Measurements from ENCODE around the gene ANAPC5.
"Not testable (repeated sequence)": the region's sequence is repeated elsewhere in the genome, so short reads cannot be mapped to it uniquely, and the experiment has no call there.

Gene ANAPC5

DNA sequence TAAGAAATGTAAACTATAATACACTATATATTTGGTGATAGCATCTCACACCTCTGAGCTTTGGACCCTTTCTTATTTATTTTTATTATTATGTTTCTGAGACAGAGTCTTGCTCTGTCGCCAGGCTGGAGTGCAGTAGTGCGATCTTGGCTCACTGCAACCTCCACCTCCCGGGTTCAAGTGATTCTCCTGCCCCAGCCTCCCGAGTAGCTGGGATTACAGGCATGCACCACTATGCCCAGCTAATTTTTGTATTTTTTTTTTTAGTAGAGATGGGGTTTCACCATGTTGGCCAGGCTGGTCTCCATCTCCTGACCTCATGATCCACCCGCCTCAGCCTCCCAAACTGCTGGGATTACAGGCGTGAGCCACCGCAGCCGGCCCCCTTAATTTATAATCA lies 44.8 kb downstream of the ANAPC5 start:
- not testable (repeated sequence) for DNase-seq

DNA sequence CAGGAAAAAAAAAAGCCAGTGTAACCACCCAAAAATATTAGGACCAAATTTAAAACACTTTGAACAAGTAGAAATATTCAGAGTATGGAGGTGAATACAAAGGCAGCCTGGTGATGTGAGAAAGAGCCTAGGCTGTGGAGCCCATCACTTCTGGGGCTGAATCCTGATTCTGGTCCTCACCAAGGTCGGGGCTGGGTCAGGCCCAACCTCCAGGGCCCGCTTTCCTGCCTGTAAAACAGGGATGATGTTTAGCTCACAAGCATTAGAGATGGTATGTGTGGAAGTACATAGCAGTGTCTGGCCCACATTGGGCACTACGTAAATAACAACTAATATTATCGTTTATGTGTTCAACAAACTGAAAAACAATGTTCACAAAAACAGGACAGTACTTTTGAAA lies 47.9 kb downstream of the ANAPC5 start:
- DNase-seq: no peak

DNA sequence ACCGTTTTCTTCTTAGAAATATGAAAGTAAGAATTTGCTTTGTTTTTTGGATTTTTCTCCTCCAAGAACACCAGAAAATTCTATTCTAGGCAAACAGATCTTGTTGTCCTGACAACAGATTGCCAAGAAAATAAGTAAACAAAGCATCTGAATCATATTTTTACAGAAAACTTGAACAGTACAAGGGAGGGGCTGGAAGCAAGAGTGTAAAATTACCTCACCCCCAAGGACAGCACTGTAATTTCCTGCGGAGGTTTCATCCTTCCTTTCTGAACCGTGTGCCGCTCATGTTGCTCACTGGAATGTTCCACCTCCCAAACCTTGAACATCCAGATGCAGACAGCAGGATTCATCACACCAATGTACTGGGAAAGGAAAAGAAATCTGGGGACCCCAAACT lies 50.3 kb downstream of the ANAPC5 start:
- no peak for DNase-seq

DNA sequence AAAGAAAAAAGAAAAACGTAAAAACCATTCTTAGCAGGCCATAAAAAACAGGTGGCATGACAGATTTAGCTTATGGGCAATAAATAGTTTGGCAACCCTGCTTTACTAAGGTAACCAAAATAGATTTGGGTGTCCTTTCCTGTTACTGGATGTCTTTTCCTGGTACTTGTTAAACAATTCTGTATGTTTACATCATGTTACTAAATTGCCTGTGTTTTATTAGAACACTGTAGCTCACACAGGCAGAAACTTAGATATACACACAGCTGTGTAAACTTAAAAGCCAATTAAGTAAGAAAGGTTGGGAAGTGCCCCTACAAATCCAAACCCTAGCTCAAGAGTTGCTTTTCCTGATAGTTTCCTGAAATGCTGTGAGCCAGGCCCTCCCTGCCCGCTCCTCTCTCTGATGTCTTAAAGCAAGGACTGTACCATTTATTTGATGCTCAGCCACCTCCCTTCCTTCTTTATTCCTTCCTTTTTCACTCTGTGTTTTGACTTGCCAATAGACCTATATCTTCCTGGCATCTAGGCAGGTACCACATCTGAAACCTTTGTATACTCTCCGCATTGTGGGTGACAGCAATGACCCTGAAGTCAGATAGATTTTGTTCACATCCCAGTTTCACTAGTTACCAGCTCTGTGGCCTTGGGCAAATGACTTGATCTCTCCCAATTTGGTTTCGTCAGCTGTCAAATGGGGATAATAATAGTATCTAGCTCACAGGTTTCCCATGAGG lies 52.0 kb downstream of the ANAPC5 start:
- no peak for DNase-seq

DNA sequence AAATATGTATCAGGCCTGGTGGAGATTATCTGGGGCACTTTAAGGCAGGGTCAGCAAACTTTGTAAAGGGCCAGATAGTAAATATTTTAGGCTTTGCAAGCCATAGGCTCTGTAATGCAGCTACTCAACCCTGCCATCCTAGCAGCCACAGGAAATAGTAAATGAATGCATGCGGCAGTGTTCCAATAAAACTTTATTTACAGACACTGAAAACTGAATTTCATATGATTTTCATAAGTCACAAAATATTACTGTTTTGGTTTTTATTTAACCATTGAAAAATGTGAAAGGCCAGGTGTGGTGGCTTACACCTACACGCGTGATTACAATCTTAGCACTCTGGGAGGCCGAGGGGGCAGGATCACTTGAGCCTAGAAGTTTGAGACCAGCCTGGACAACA lies 52.5 kb downstream of the ANAPC5 start:
- DNase-seq: no peak

DNA sequence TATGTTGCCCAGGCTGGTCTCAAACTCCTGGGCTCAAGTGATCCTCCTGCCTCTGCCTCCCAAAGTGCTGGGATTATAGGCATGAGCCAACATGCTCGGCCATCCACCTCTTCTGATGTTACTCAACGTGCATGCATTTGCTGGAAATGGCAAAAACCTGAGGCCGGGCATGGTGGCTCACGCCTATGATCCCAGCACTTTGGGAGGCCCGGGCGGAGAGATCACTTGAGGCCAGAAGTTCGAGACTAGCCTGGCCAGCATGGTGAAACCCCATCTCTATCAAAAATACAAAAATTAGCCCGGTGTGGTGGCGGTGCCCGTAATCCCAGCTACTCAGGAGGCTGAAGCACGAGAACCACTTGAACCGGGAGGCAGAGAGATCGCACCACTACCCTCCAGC lies 53.8 kb downstream of the ANAPC5 start:
- DNase-seq: not testable (repeated sequence)

DNA sequence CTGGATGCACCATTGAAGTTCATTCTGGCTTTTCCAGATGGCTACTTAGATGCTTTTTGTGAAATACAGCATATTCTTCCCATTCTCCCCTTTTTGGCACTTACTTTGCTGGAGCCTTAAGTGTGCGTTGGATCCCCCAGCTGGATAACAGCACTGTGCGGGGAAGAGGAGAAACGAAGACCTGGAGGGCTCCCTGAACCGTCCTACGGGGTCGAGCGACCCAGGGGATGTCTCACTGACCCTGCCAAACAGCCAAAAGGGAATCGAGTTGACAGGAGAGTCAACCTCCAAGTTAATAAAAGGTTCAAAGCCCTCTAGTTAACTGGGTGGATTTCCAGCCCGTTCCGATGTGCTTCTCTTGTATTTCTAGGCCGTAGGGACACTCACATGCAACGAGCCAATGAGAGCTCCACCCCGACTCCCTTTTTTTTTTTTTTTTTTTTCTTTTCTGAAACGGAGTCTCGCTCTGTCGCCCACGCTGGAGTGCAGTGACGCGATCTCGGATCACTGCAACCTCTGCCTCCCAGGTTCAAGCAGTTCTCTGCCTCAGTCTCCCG lies 54.7 kb downstream of the ANAPC5 start:
- DNase-seq: peak; percentile 75

DNA sequence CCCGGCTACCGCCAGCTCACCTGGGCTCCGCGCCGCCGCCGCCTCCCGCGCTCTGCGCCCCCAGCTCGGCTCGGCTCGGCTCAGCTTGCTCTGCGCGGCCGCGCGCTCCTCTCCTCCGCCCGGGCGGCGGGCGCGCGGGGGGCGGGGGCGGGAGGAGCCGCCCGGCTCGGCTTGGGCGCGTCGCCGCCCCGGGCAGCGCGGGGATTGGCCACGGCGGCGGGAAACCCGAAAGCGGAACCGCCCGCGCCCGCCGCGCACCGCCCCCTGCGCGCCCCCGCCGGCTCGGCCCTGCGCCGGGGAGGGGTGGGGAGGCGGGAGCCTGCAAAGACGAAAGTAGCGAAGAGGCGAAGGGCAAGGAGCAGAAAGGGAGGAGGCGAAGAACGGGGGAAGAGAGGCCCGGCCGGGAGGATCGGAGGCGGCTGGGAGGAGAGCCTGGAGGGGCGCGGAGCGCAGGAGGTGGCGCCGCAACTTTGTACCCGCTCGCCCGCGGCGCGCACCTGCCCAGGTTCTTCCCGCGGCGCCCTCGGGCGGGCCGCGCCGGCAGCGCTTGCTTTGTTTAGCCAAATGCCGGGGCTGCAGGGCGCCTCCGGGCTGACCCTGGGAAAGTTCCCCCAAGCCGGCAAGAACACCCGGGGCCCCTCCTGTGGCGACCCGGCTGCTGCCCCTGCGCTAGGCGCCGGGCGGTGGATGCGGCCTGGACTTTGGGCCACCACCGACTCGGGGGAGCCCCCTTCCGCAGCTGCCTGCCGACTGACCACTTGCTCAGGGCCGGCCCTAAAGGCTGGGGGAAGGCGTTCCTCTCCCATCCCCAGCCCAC lies 55.4 kb downstream of the ANAPC5 start, which contains the start of gene CAMKK2:
Gene CAMKK2 (minus strand): TSS at position 92 of the 817 bp plus-strand sequence. CDS start 22,183 bp downstream, outside the sequence.
- DNase-seq: peak; percentile 94

DNA sequence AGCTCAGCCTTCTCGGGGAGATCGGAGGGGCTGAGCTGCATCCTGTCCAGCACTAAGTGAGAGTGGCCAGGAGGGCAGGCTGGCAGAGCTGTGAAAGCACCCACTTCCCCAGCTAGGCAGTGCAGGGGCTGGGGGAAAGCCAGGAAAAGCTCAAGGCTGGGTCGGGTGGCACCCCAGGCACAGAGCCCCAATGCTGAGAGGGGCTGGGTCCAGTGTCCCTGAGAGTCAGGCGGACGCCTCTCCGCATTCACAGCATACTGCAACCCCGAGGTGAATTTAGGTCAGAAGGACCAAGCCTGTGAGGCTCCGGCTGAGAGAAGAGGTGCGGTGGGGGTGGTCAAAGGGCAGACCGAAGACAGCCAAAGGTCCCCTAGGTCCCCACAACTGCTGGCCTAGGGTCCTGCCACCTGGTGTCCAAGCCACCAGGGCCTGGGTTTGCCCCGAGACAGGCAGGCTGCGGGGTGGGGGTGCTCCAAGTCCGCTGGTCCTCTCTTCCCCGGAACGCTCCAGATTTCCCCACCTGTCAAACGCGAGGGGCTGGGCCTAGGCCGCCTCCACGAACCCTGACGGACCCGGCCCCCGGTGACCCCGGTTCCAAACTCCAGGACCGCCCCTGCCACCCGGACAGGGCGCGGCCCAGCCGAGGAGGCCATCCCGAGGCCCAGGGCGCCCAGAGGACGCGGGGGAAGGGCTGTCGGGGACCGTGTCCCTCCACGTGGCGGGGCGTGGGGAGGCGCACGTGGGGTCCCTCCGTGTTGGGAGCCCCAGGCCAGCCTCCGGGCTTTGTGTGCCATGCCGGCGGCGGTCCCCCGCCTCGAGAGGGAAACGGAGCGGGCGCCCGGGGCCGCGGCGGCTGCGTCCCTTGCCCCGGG lies 56.2 kb downstream of the ANAPC5 start:
- DNase-seq: peak; percentile 63

DNA sequence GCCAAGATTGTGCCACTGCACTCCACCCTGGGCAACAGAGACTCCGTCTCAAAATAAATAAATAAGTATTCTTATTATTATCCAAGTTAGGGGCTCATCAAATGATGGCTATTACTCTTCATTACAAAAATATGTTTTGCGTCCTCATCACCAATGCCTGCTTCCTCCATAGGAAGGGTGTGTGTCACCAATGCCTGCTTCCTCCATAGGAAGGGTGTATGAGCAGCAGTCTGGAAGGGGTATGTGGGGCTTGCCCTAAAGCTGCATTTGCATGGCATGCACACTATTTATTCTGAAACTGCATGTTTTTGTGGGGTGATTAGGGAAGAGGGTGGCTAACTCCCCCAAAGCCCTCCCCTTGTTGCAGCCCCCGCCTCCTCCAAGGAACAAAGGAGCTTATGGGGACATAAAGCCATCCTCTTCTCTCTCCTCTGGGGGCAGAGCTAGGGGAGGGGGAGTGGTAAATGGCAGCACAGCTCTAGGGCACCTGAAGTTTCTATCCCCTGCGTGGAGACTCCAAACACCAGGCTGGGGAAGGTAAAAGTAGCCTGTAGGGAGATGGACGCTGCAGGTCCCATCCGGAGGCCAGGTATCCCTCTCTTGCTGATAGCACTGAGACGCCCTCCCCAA lies 57.0 kb downstream of the ANAPC5 start:
- peak; percentile 69 for DNase-seq

DNA sequence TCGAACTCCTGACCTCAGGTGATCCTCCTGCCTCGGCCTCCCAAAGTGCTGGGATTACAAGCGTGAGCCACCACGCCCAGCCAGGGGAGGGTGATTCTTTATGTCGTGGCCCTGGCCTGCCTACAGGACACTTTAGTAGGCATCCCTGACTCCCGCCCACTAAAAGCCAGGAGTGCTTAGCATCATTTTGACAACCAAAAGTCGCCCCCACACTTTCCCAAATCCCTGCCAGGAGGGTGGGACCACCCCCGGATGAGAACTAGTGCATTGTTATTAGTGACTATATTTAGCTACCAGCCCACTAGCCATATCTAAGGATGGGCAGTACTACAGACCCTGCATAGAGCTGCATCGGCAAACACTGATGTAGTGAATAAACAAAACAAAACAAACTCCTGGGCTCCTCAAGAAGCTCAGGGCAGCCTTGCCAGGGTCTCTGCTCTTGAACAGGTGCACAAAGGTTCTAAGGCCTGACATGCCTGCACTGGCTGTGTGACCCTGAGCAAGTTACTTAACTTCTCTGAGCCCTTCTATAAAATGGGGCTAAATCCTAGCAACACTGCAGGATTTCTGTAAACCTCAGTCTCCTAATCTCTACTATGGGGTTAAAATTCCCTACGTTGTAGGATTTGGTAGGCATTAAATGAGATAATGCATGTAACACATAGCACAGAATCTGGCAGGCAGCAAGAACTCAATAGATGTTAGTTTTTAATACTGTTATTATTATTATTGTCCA lies 57.9 kb downstream of the ANAPC5 start:
- DNase-seq: no peak

DNA sequence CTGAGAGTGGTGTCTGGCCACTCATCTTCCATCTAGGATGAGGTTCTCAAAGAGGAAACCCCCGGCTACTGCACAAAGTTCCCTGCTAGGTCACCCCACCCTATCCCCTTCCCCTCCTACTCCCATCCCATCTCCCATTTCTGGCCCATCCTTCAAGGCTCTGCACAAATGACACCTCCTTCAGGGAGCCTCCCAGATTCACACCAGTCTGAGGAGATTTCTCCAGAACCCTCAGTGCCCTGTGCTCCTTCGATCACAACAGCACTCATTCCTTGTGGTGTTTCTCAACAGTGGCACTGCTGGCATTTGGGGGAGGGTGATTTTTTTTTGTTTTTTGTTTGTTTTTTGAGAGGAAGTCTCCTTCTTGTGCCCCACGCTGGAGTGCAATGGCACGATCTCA lies 58.6 kb downstream of the ANAPC5 start:
- DNase-seq: no peak

DNA sequence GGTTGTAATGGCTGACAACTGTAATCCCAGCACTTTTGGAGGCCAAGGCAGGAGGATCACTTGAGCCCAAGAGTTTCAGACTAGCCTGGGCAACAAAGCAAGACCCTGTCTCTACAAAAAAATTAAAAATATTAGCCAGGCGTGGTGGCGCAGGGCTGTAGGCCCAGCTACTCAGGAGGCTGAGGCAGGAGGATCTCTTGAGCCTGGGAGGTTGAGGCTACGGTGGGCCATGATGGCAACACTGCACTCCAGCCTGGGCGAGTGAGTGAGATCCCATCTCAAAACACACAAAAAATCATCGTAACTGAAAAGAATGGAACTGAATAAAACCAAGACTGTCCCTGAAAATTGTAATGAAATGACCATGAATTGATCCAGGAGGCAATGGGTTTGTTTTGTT lies 61.8 kb downstream of the ANAPC5 start:
- DNase-seq: no peak

DNA sequence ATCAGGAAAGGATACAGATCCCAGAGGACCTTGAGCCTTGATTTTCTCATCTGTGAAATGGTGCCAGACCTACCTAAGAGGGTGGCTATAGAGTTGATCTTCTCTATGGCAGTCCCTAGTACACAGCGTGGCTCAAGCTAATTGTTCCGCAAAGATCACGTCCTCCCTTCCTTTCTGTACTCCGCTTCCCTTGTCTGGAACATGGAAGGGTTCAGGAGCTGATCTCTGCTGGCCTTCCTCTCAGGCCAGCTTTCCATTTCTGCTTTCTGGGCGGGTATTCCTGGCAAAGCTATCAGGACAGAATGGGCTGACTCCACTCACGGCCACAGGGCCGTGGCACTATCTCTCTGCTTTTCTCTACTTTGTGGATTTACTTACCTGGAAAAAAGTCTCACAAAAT lies 62.2 kb downstream of the ANAPC5 start:
- no peak for DNase-seq

DNA sequence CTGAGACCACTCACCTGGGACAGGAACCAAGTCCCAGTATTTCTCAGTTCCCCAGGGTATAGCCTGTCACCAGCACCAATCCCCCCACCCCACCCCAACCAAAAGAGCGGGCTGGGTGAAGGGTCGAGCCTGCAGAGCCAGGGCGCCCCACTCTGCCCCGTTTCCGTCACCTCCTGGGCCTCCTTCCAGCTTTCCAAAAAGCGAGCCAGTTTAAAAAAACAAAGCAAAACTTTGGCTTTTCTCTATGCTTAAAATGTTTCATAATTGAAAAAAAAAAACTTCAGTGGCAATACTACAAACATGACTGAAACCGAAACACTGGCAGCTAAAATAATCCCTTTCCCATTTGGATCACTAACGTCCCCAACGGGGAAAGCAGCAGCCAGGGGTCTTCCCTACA lies 63.2 kb downstream of the ANAPC5 start:
- DNase-seq: no peak

DNA sequence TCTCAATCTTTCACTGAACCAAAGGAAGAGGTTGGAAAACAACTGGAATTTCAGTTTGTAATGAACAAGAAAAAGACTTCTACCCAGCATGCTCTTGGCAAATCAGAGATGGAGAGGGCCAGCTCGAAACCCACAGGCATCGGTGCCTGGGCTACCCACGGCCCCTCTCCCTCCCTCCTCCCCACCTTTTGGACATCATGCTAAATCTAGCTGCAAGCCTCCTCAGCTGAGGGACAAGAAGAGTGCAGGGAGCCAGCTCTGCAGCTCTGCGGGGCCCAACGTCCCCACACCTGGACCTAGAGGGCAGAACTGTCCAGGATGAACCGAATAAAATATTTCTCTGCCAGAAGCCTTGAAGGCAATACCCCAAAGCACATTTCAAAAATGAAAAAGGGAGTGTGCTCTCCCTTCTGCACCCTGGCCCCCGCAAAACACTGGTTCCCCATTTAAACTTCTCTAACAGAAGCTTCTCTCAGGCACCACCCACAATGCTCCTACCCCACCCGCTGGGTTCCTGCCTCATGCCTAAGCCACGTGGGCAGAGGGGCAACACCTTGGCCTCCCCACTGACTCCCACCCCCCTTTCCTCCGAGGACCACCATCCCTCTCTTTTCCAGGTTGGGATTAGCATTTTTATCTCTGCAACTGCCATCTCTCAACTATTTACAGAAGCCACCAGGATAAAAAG lies 63.9 kb downstream of the ANAPC5 start:
- DNase-seq: no peak

DNA sequence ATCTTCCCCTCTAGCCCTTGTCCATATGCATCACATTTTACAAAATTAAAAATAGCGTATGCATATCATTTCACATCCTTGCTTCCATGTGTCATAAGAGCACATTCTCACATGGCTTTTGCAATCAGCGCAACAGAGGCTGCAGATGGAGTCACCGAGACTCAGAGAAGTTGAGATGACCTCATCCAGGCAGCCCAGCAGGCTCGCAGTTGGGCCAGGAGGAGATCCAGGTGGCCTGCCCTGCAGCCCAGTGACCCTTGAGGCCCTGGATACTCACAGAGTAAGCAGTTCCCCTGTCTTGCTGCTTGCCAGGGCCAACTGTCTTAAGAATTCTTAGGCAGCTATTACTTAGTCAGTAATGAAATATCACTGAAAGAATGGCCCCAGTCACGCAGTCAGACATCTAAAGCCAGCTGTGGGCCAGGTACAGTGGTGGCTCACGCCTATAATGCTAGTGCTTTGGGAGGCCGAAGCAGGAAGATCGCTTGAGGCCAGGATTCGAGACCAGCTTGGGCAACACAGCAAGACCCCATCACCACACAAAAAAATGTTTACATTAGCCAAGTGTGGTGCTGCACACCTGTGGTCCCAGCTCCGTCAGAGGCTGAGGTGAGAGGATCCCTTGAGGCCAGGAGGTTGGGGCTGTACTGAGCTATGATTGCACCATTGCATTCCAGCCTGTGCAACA lies 64.8 kb downstream of the ANAPC5 start:
- DNase-seq: peak; percentile 73

DNA sequence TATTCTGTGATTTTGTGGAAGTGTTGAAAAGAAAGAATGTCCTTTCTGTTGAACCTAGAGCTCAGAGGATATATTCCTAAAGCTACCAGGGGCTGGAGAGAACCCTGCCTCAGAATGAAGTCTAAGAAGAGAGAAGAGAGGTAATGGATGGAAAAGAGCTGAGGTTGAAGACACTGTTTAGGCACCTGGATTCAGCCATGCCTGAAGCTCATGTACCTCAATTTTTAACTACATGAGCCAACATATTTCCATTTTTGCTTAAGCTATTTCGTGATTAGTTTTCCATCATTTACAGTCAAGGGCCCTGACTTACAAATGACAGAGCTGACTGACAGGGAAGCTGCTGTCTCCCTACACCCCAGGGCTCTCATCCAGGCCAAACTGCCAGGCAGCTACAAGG lies 66.4 kb downstream of the ANAPC5 start:
- no peak for DNase-seq

DNA sequence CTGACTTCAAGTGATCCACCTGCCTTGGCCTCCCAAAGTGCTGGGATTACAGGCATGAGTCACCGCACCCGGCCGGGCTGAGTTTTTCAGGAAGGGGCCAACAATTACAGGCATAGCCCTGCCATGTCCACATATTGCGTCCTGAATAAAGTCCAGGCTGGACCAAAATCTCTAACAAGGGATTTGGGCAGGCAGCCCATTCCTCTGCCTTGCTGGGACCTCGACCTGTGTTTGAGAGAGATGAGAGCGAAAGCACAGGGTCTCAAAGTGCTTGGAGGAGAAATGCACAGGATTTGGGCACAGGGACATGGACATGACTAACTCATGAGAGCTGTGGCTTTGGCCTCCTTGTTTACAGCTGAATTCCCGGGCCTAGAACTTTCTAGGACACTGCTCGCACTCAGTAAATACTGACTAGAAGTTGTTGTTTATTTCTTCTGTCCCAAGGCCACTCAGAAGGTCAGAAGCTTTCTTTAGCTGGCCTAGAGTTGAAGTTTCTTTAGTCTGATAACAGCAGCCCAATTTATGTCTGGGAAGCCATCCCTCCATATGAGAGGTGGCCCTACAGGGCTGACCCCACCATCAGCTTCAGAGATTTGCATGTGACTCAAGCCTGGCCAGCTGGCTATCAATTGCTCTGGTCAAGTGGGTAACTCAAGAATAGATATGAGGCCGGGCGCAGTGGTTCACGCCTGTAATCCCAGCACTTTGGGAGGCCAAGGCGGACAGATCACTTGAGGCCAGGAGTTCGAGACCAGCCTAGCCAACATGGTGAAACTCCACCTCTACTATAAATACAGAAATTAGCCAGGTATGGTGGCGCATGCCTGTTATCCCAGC lies 67.4 kb downstream of the ANAPC5 start:
- DNase-seq: no peak

DNA sequence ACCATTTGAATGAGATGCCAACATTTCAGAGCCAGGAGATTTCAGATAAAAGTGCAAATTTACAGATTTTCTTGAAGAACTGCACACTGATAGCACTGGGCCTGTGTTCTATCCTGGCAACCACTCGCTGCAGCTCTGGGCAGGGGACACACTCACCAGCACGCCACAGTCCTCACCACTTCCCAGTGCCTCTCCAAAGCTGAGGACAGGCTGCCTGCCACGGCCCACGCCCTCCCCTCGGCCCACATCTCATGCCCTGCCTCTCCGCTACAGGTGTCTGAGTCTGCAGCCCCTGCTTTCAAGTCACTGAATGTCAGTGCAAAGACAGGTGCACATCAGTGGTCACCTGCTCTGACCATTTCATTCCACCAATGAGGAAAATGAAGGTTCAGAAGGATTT lies 68.4 kb downstream of the ANAPC5 start:
- no peak for DNase-seq
